GM12865 (cell line): ENCODE measurements around the gene FSD1.
"Not testable (repeated sequence)": the region's sequence is repeated elsewhere in the genome, so short reads cannot be mapped to it uniquely, and the experiment has no call there.

Experiments
- DNase-seq: peaks from one replicate; pipeline ENCODE4 v3.0.0; 2010; ENCODE audit warnings: low read depth
- H3K4me3 ChIP-seq: 2 replicates; pipeline ENCODE4 v1.5.1; 2011; ENCODE audit warnings: mild to moderate bottlenecking, low read depth, low read length, control low read depth
- TF ChIP-seq, protein P1 (sequence below): IDR thresholded peaks from 2 replicates; pipeline ENCODE4 v1.5.1; 2011; ENCODE audit warnings: low read length, control low read depth, low read depth, inconsistent platforms; ENCODE audit not compliant: insufficient read depth; ENCODE audit errors: missing control alignments

Gene FSD1

DNA sequence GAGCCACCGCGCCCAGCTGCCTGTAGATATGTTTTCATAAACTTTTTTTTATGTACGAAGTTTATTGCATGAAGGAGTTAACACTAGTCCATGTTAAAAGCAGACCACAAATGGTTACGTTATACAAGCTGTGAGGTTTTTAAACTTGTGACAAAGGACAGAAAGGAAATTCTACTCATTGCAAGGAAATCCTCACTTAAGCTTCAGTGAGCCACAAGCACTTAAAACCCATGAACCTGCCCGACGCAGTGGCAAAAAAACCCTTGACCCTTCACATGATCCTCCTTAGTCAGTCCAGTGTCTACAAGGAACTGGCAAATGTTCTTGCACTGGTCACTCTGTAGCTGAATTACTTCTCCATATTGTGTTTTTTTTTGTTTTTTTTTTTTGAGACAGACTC lies 43.1 kb downstream of the FSD1 start:
- TF ChIP-seq, protein P1, sequence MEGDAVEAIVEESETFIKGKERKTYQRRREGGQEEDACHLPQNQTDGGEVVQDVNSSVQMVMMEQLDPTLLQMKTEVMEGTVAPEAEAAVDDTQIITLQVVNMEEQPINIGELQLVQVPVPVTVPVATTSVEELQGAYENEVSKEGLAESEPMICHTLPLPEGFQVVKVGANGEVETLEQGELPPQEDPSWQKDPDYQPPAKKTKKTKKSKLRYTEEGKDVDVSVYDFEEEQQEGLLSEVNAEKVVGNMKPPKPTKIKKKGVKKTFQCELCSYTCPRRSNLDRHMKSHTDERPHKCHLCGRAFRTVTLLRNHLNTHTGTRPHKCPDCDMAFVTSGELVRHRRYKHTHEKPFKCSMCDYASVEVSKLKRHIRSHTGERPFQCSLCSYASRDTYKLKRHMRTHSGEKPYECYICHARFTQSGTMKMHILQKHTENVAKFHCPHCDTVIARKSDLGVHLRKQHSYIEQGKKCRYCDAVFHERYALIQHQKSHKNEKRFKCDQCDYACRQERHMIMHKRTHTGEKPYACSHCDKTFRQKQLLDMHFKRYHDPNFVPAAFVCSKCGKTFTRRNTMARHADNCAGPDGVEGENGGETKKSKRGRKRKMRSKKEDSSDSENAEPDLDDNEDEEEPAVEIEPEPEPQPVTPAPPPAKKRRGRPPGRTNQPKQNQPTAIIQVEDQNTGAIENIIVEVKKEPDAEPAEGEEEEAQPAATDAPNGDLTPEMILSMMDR, result no peak
- no peak for DNase-seq
- no peak overlapping the region for H3K4me3 ChIP-seq

DNA sequence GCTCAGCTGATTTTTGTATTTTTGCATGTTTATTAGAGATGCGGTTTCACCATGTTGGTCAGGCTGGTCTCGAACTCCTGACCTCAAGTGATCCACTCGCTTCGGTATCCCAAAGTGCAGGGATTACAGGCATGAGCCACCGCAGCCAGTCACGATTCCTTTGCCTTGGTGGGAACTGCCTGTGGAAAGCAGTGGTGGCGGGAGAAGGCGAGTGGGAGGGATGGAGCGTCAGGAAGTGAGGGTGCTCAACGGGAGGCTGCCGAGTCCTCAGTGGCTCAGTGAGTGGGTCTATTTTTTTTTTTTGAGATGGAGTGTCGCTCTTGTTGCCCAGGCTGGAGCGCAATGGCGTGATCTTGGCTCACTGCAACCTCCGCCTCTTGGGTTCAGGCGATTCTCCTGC lies 44.8 kb downstream of the FSD1 start:
- not testable (repeated sequence) for DNase-seq, H3K4me3 ChIP-seq

DNA sequence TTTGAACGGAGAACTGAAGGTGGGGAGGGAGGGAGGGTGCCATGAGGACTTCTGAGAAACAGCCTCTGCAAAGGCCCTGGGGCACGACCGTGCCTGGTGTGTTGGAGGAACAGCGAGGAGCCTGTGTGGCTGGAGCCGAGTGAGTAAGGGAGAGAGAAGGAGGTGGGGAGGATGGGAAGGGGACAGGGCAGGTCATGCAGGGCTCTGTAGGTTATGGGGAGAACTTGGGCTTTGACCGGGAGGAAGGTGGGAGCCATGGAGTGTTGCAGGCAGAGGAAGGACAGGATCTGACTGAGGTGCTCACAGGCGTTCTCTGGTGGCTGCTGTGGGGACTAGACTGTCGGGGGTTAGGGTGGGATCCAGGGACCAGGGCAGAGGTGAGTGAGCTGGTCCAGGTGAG lies 45.7 kb downstream of the FSD1 start:
- TF ChIP-seq, protein P1, result no peak
- no peak for DNase-seq
- no peak overlapping the region for H3K4me3 ChIP-seq

DNA sequence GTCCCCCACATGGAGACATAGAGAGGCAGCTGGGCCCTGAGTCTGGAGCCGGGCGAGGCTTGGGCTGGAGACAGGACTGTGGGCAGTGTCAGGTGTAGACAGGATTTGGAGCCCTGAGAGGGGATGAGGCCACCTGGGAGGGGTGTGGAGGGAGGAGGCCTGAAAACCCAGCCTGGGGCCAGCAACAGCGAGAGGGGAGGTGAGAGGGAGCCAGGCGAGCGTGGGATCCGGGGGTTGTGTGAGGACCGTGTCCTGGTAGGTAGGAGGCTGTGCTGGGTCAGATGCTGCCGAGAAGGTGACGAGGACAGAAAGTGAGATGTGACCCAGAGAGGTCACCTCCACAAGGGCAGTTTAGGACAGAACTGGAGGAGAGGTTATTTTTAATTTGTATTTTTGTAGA lies 46.3 kb downstream of the FSD1 start:
- TF ChIP-seq, protein P1, result no peak
- no peak for DNase-seq
- H3K4me3 ChIP-seq, result no peak overlapping the region

DNA sequence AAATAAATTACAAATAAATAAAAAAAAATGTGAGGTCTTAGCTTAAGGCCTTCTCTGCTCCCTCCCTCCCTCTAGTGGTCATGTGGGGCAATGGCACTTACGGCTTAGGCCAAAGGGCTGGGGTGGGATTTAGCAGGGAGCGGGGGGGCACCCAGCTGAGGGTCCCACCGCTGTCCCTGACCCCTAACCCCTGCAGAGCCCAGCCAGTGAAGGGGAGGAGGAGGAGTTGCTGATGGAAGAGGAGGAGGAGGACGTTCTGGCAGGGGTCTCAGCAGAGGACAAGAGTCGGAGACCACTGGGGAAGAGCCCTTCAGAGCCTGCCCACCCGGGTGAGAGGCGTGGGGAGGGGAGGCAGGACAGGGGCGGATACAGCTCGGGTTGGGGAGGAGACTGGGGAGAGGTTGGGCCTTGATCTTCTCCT lies 48.3 kb downstream of the FSD1 start:
- peak; percentile 76 for DNase-seq
- no peak overlapping the region for H3K4me3 ChIP-seq
- TF ChIP-seq, protein P1, result peak; percentile 85

DNA sequence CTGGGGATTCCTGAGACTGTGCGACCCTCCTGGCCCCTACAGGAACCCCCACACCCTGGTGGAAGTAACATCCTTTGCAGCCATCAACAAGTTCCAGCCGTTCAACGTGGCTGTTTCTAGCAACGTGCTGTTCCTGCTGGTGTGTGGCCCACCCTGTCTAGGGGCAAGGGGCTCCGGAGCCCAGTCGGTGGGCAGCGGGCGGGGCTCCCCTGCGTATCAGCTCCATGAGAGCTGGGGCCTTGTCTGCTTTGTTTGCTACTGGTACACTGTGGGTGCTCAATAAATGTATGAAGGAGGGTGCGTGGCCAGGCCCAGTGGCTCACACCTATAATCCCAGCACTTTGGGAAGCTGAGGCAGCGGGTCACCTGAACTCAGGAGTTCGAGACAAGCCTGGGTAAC lies 49.9 kb downstream of the FSD1 start:
- DNase-seq, result no peak

DNA sequence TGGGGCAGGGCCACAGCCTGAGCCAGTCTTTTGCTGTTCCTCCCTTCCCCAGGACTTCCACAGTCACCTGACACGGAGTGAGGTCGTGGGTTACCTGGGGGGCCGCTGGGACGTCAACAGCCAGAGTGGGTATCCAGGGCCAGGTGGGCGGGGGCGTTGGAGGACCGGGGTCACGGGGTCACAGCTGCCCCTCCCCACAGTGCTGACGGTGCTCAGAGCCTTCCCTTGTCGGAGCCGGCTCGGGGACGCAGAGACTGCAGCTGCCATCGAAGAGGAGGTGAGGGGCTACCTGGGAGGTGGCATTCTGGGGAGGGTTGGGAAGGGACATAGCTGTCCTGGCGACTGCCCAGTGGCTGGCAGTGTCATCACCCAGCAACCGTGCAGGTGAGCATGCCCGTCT lies 50.5 kb downstream of the FSD1 start:
- DNase-seq, result no peak
- no peak overlapping the region for H3K4me3 ChIP-seq
- TF ChIP-seq, protein P1, result no peak

More for the DNA sequence above, 49.9 kb downstream of the FSD1 start:
- no peak overlapping the region for H3K4me3 ChIP-seq
- TF ChIP-seq, protein P1, result no peak

DNA sequence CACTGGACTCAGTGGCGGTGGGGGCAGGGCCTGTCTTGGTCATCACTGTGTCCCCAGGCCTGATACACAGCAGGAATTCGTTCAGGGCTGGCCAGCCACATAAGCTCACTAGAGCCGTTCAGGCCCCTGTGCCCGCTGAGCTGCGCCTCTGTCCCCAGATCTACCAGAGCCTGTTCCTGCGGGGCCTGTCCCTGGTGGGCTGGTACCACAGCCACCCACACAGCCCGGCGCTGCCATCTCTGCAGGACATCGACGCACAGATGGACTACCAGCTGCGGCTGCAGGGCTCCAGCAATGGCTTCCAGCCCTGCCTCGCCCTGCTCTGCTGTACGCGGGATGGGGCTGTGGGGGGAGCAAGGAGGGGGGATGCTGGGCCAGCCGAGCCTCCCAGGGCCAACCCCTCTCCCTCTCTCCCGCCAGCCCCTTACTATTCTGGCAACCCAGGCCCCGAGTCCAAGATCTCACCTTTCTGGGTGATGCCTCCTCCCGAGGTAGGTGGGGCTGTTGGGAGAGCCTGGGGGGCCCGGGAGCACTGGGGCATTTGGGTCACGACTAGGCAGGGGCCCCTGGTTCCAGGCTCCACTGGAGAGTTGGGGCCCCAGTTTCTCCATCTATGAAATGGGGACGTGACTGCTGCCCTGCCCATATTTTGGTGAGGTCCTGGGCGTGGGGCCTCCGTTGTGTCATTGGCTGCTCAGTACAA lies 52.8 kb downstream of the FSD1 start:
- DNase-seq, result no peak
- TF ChIP-seq, protein P1, result no peak
- no peak overlapping the region for H3K4me3 ChIP-seq
